CD4-positive, alpha-beta T cell (primary cell): Measurements from ENCODE around the gene ZFAND6. TPM values are rescaled to one million over a fixed set of nuclear protein-coding genes. Genes with fewer than 3 reads are reported as not detected.

Source experiments
- ATAC-seq: fragments of 200-7000 bp; cut with Tn5 transposase; one replicate; pipeline ENCODE4 v1.10.0; 2022; ENCODE audit warnings: mild to moderate bottlenecking; ENCODE audit not compliant: poor library complexity
- CTCF ChIA-PET: fragments of 350-600 bp; sonication (Branson Sonifier 250); formaldehyde crosslinking; loops from one replicate; lab custom pipeline; 2021; ENCODE audit warnings: antibody characterized with exemption, inconsistent platforms; lab: Charles Lee
- POLR2A ChIA-PET: fragments of 350-600 bp; sonication (Branson Sonifier 250); formaldehyde crosslinking; loops from one replicate; lab custom pipeline; 2021; ENCODE audit warnings: antibody characterized with exemption, inconsistent platforms; lab: Charles Lee
- DNase-seq, 14 experiments: peaks; one replicate each; pipeline ENCODE4 v3.0.0-alpha.2; 2013 to 2020; ENCODE audit warnings: mixed read lengths in 2 of 14
- H3K27ac ChIP-seq, 2 donors: one replicate each; pipeline versions ENCODE4 v1.5.1 to v1.7.0; 2013; ENCODE audit warnings: low read length in 2 of 2, low read depth in 1 of 2, mild to moderate bottlenecking in 1 of 2
- H3K27me3 ChIP-seq, 2 experiments: 1 replicate in 1 of 2; 2 replicates in 1 of 2; pipeline versions ENCODE4 v1.6.1 to v1.7.0; 2013; ENCODE audit warnings: low read length in 2 of 2, control low read depth in 1 of 2, mild to moderate bottlenecking in 1 of 2, moderate library complexity in 1 of 2; ENCODE audit not compliant: insufficient read depth in 2 of 2, control insufficient read depth in 1 of 2
- H3K36me3 ChIP-seq: one replicate; pipeline ENCODE4 v1.6.1; 2013; ENCODE audit warnings: low read length, control low read depth; ENCODE audit not compliant: insufficient read depth
- H3K4me1 ChIP-seq: one replicate; pipeline ENCODE4 v1.6.1; 2013; ENCODE audit warnings: low read length, control low read depth; ENCODE audit not compliant: insufficient read depth
- H3K4me3 ChIP-seq: one replicate; pipeline ENCODE4 v1.5.1; 2013; ENCODE audit warnings: mild to moderate bottlenecking, low read length, moderate library complexity
- H3K9me3 ChIP-seq, 2 experiments: 1 replicate in 1 of 2; 2 replicates in 1 of 2; pipeline versions ENCODE4 v1.6.1 to v1.7.0; 2013; ENCODE audit warnings: low read length in 2 of 2, mild to moderate bottlenecking in 2 of 2, control low read depth in 1 of 2, moderate library complexity in 1 of 2; ENCODE audit not compliant: control insufficient read depth in 1 of 2, insufficient read depth in 1 of 2
- H3K27ac Mint-ChIP-seq: one replicate; pipeline ENCODE4 v1.8.0; 2020; ENCODE audit warnings: mixed read lengths
- H3K27me3 Mint-ChIP-seq: one replicate; pipeline ENCODE4 v1.8.0; 2021; ENCODE audit warnings: mixed read lengths
- H3K36me3 Mint-ChIP-seq: one replicate; pipeline ENCODE4 v1.8.0; 2021; ENCODE audit warnings: low read depth, mixed read lengths
- H3K4me1 Mint-ChIP-seq: one replicate; pipeline ENCODE4 v1.8.0; 2021; ENCODE audit warnings: low read depth, mixed read lengths
- H3K4me3 Mint-ChIP-seq: one replicate; pipeline ENCODE4 v1.8.0; 2020; ENCODE audit warnings: mild to moderate bottlenecking, mixed read lengths
- H3K9me3 Mint-ChIP-seq: one replicate; pipeline ENCODE4 v1.8.0; 2020; ENCODE audit warnings: mixed read lengths
- CTCF ChIP-seq: fragments of 200-600 bp; IDR thresholded peaks from one replicate; pipeline ENCODE4 v1.8.0; 2022; ENCODE audit warnings: antibody characterized with exemption, mild to moderate bottlenecking
- intact Hi-C, 2 experiments: fragments of 100-400 bp; cut with DNase I in 1 of 2; cut with micrococcal nuclease in 1 of 2; formaldehyde crosslinking; loops; one replicate each; pipeline versions ENCODE4 v1.15.1 to v1.9.0; 2023 to 2025; cut with DNase I, micrococcal nuclease
- total RNA-seq, 174 experiments: library from RNA in 2 of 174; stranded (reverse) in 2 of 174; gene quantifications; one replicate each; pipeline ENCODE4 v1.2.3 and lab custom pipeline; 2021 to 2026

The ZFAND6 gene
- total RNA-seq, 2 experiments from 2014 or later = 65.5 to 69.2 TPM

- no peaks in the 10 kb centered on the region for H3K4me1 Mint-ChIP-seq
- DNase-seq = no peak
- no peaks in the 10 kb centered on the region for H3K27me3 ChIP-seq
- H3K9me3 Mint-ChIP-seq = no peaks in the 10 kb centered on the region
- H3K9me3 ChIP-seq = no peaks in the 10 kb centered on the region
- no peaks in the 10 kb centered on the region for H3K27me3 Mint-ChIP-seq
- peaks cover 13% of the 10 kb centered on the region for H3K36me3 Mint-ChIP-seq
- no peak overlapping the region for H3K4me3 Mint-ChIP-seq
- no peak overlapping the region for H3K4me3 ChIP-seq
- POLR2A ChIA-PET = no interaction called here
- TF ChIP-seq CTCF = no peak
- peaks cover 3% of the 10 kb centered on the region for H3K36me3 ChIP-seq
- CTCF ChIA-PET = no interaction called here
- no peak overlapping the region for H3K27ac Mint-ChIP-seq
- no peaks in the 10 kb centered on the region for H3K4me1 ChIP-seq
- intact Hi-C loops = loop anchor here in 1 of 2 experiments (5.0 kb wide), 1 partner anchor 1671 kb away; no protein-coding TSS in a partner anchor
- no peak for ATAC-seq
- H3K27ac ChIP-seq = no peak overlapping the region
These were observed 108.5 kb downstream of the ZFAND6 start for GRCh38 chr15:80167936-80168335.

- H3K4me1 Mint-ChIP-seq = no peaks in the 10 kb centered on the region
- Histone ChIP-seq H3K27me3 (no peaks in the 10 kb centered on the region), H3K36me3 (peaks cover 3% of the 10 kb centered on the region), H3K27ac (no peak overlapping the region), H3K4me1 (no peaks in the 10 kb centered on the region), H3K9me3 (no peaks in the 10 kb centered on the region), H3K4me3 (no peak overlapping the region)
- H3K27me3 Mint-ChIP-seq = no peaks in the 10 kb centered on the region
- no peak overlapping the region for H3K4me3 Mint-ChIP-seq
- POLR2A ChIA-PET = interaction anchor here (0.8 kb wide), 1 partner anchor 788 kb away, joined by 3 read pairs; no protein-coding TSS in a partner anchor
- ATAC-seq (no peak), DNase-seq (no peak)
- no peak for TF ChIP-seq CTCF
- CTCF ChIA-PET = no interaction called here
- H3K27ac Mint-ChIP-seq = no peak overlapping the region
- peaks cover 13% of the 10 kb centered on the region for H3K36me3 Mint-ChIP-seq
- no peaks in the 10 kb centered on the region for H3K9me3 Mint-ChIP-seq
- intact Hi-C loops = loop anchor here in 1 of 2 experiments (5.0 kb wide), 1 partner anchor 1671 kb away; no protein-coding TSS in a partner anchor
These were observed 108.9 kb downstream of the ZFAND6 start for GRCh38 chr15:80168421-80168820.

- Mint-ChIP-seq H3K4me3 (no peak overlapping the region), H3K27me3 (no peaks in the 10 kb centered on the region), H3K4me1 (no peaks in the 10 kb centered on the region), H3K27ac (no peak overlapping the region), H3K9me3 (no peaks in the 10 kb centered on the region), H3K36me3 (peaks cover 3% of the 10 kb centered on the region)
- intact Hi-C loops = loop anchor here in 1 of 2 experiments (5.0 kb wide), 1 partner anchor 1673 kb away; no protein-coding TSS in a partner anchor
- DNase-seq (no peak), ATAC-seq (no peak)
- no peak overlapping the region for H3K27ac ChIP-seq
- no peak for TF ChIP-seq CTCF
- POLR2A ChIA-PET = no interaction called here
- no peak overlapping the region for H3K4me3 ChIP-seq
- peaks cover 3% of the 10 kb centered on the region for H3K36me3 ChIP-seq
- no peaks in the 10 kb centered on the region for H3K4me1 ChIP-seq
- H3K9me3 ChIP-seq = no peaks in the 10 kb centered on the region
- H3K27me3 ChIP-seq = no peaks in the 10 kb centered on the region
- CTCF ChIA-PET = no interaction called here
These were observed 110.4 kb downstream of the ZFAND6 start for GRCh38 chr15:80169768-80170357.
